Loucy (cell line): ENCODE measurements around the gene CREBL2.

Experiments
- CTCF ChIP-seq: fragments of 200-600 bp; sonication (generic); conservative IDR thresholded peaks from 2 replicates; pipeline ENCODE4 v1.5.1; 2014; ENCODE audit warnings: mild to moderate bottlenecking, antibody characterized with exemption, low read length
- EZH2phosphoT487 ChIP-seq: fragments of 200-600 bp; IDR thresholded peaks from 2 replicates; pipeline ENCODE4 v1.6.1; 2018; ENCODE audit warnings: antibody characterized with exemption, mild to moderate bottlenecking, moderate library complexity, borderline replicate concordance

- no peak for TF ChIP-seq CTCF
- TF ChIP-seq EZH2phosphoT487 = no peak
Observed at GRCh38 chr12:12587878-12588277, 23.8 kb upstream of the CREBL2 start.
